WTC11 (cell line): ENCODE measurements around the gene PPM1B.

Experiments used
- CREB1 ChIP-seq: sonication (generic); formaldehyde crosslinking; IDR thresholded peaks from 2 replicates; pipeline ENCODE4 v1.8.0; 2023; ENCODE audit warnings: mild to moderate bottlenecking, missing genetic modification reagents
- CREM ChIP-seq: sonication (generic); formaldehyde crosslinking; IDR thresholded peaks from 2 replicates; pipeline ENCODE4 v1.8.1; 2022; ENCODE audit warnings: mild to moderate bottlenecking, missing genetic modification reagents, moderate library complexity
- CTCF ChIP-seq: fragments of 200-600 bp; IDR thresholded peaks from 2 replicates; pipeline ENCODE4 v1.8.0; 2022; ENCODE audit warnings: antibody characterized with exemption
- E2F5 ChIP-seq: sonication (generic); formaldehyde crosslinking; IDR thresholded peaks from 2 replicates; pipeline ENCODE4 v1.8.1; 2022; ENCODE audit warnings: mild to moderate bottlenecking, moderate library complexity, missing genetic modification reagents
- ESRRA ChIP-seq: sonication (generic); formaldehyde crosslinking; IDR thresholded peaks from 2 replicates; pipeline ENCODE4 v1.8.1; 2022; ENCODE audit warnings: mild to moderate bottlenecking, missing genetic modification reagents, borderline replicate concordance
- ETV6 ChIP-seq: sonication (generic); formaldehyde crosslinking; IDR thresholded peaks from 2 replicates; pipeline ENCODE4 v1.8.1; 2022; ENCODE audit warnings: mild to moderate bottlenecking, missing genetic modification reagents
- JUN ChIP-seq: sonication (generic); formaldehyde crosslinking; IDR thresholded peaks from 2 replicates; pipeline ENCODE4 v1.8.0; 2023; ENCODE audit warnings: mild to moderate bottlenecking, missing genetic modification reagents
- NR2C2 ChIP-seq: sonication (generic); formaldehyde crosslinking; IDR thresholded peaks from 2 replicates; pipeline ENCODE4 v1.8.0; 2022; ENCODE audit warnings: mild to moderate bottlenecking, missing genetic modification reagents
- ZNF416 ChIP-seq: fragments of 250-450 bp; sonication (Bioruptor Pico); IDR thresholded peaks from 2 replicates; pipeline ENCODE4 v1.9.0; 2021; ENCODE audit warnings: mild to moderate bottlenecking, inconsistent platforms
- TF ChIP-seq, protein P1 (sequence below): sonication (generic); formaldehyde crosslinking; IDR thresholded peaks from 2 replicates; pipeline ENCODE4 v1.8.0; 2022; ENCODE audit warnings: mild to moderate bottlenecking, missing genetic modification reagents

DNA sequence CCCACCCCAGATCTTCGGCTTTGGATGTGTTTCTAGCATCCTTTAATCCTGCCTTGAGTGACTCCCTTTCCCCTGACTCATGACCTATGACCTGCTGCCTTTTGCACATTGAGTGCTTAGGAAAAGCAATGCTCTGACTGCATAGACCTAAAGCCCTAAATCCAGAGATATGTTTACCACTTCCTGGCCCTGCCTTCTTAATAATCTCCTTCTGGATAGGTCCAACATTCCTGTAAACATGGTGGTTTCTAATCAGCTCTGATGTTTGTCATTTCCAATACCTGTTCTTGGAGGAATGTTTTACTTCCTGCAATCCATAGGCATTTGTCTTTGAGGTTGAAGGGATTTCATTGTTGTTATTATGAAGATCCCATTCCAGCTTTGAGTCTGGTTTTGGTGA is 108.9 kb downstream of the PPM1B start:
- TF ChIP-seq ESRRA (CRISPR knock-in tag) (no peak), ETV6 (no peak), CTCF (no peak), CREB1 (CRISPR knock-in tag) (no peak), CREM (CRISPR knock-in tag) (no peak), NR2C2 (no peak), ZNF416 (CRISPR knock-in tag) (no peak), E2F5 (CRISPR knock-in tag) (no peak), JUN (no peak)
- TF ChIP-seq, protein P1, sequence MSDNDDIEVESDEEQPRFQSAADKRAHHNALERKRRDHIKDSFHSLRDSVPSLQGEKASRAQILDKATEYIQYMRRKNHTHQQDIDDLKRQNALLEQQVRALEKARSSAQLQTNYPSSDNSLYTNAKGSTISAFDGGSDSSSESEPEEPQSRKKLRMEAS (CRISPR knock-in tag): no peak
